Body of pancreas (tissue), 4 donors: ENCODE data around the gene DHX58.

Source experiments
- CTCF ChIP-seq, 7 experiments: fragments of 450-650 bp in 4 of 7; fragments of 200-600 bp in 3 of 7; sonication (generic) in 3 of 7; IDR thresholded peaks; one replicate each; pipeline ENCODE4 v1.5.1; 2016 to 2019; ENCODE audit warnings: antibody characterized with exemption in 7 of 7
- POLR2A ChIP-seq, 3 donors: fragments of 450-650 bp; IDR thresholded peaks; one replicate each; pipeline ENCODE4 v1.6.1; 2016; ENCODE audit warnings: antibody characterized with exemption in 3 of 3, mild to moderate bottlenecking in 2 of 3

- TF ChIP-seq POLR2A (IDR thresholded peaks at IDR 0.05) (no peak), CTCF (IDR thresholded peaks at IDR 0.05) (no peak)
Measured at GRCh38 chr17:42088736-42089135, 23.8 kb downstream of the DHX58 start.
